ENCODE data around the gene PNPLA1.

The PNPLA1 gene, protein sequence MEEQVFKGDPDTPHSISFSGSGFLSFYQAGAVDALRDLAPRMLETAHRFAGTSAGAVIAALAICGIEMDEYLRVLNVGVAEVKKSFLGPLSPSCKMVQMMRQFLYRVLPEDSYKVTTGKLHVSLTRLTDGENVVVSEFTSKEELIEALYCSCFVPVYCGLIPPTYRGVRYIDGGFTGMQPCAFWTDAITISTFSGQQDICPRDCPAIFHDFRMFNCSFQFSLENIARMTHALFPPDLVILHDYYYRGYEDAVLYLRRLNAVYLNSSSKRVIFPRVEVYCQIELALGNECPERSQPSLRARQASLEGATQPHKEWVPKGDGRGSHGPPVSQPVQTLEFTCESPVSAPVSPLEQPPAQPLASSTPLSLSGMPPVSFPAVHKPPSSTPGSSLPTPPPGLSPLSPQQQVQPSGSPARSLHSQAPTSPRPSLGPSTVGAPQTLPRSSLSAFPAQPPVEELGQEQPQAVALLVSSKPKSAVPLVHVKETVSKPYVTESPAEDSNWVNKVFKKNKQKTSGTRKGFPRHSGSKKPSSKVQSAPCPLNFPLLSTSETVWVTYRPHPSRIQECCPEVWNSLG

DNA sequence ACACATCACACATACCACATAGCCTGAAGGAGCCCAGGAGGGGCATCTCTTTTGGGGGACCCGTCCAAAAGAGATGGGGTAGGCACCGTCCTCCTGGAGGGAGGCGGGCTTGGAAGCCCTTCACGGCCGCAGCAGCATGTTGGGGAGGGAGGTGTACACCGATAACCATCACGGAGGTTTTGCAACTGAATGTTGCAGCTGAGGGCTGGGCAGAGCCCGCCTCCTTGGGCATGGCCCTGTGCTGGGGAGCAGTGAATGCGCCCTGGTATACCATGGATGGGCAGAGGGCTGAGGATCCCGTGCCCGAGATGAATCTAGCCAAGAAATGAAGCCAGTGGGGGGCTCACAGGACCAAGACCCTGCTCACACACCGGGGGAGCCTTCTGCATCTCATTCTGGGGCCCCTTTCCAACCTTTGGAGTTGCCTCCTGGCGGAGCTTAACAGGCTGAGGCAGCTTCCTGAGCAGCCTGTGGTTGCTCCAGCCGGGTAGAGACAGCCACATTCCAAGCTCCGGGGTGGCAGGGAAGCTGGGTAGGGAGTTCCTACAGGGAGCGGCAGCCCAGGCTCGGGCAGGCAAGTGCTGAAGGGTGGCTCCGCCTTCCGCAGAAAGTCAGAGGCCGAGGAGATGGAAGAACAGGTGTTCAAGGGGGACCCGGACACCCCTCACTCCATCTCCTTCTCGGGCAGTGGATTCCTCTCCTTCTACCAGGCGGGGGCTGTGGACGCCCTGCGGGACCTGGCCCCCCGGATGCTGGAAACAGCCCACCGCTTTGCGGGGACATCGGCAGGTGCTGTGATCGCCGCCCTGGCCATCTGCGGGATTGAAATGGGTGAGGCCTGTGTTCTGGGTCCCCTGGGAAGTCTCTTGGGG lies at the start of gene PNPLA1:
PNPLA1 (plus strand) TSS at position 227 of the 872 bp plus-strand sequence; CDS start at position 627, 400 bp downstream.
- no peak for DNase-seq (ENCODE audit: low read depth in 2 of 2, low spot score in 1 of 2)

DNA sequence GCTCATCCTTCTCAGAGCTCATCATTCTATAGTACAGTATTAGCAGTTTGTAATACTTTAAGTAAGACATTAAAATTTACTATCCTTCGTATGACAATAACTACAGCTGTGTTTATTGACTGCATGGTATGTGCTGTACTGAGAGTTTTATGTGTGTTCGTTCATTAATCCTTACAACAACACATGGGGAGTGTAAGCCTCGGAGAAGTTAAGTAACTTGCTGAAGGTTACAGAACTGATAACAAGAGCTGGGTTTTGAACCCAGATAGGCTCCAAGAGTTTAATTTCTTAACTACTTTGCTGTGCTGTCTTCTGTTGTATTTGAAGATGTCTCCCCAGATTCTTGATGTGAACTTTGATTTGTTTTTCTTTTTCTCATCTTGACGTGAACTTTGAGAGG lies 49.6 kb upstream of the PNPLA1 start:
- DNase-seq (ENCODE audit: low read depth in 2 of 2, low spot score in 1 of 2), result no peak

DNA sequence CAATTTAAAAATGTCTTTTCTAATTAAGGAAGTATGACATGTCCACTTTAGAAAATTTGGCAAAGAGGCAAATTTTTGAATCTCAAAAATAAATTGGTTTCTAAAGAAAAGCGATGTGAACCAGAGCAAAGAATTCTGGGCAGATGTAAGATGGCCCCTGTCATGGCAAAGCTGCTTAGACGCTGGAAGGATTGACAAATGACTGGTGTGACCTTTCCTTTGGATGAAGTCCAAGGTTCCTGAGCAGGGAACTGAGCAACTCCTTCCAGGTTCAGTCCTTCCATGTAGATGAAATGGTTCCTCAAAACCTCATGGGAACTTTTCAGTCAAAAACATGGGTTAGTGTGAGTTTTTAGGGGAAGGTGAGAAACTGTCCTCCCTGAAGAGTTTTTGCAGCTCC lies 48.2 kb upstream of the PNPLA1 start:
- no peak for DNase-seq (ENCODE audit: low read depth in 2 of 2, low spot score in 1 of 2)

DNA sequence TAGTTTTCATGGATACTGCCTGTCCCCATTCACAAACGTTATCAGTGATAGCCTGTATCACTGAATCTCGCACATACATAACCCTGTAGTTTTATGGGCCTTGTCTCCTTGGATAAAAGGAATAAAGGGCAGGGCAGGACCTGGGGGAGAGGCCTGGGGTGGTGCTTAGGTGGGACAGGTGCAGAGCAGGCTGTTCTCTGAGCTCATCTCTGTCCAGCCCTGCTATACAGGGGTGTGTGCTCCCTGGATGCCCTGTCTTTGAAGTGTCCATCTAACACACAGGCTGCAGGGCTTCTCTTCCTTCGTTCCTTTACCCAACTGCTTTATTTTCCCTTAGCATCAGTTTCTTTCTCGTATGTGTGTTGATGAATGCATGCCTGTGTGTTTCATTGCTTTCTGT lies 46.9 kb upstream of the PNPLA1 start:
- DNase-seq (ENCODE audit: low read depth in 2 of 2, low spot score in 1 of 2), result no peak

DNA sequence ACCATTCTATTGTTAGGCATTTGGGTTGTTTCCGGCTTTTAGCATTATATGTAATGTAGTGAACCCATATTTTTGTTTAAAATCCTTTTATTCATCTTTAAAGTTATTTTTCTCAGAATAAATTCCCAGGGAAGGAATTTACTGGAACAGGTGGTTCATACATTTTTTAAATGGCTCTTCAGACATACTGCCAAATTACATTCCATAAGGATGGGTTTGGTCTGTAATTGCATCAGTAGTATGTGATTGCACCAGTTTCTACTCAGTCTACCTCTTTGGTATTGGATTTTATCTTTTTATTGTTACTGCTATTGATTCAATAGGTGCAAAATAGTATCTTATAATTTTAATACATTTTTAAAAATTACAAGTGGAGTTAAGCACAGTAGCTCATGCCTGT lies 46.2 kb upstream of the PNPLA1 start:
- DNase-seq (ENCODE audit: low read depth in 2 of 2, low spot score in 1 of 2), result no peak

DNA sequence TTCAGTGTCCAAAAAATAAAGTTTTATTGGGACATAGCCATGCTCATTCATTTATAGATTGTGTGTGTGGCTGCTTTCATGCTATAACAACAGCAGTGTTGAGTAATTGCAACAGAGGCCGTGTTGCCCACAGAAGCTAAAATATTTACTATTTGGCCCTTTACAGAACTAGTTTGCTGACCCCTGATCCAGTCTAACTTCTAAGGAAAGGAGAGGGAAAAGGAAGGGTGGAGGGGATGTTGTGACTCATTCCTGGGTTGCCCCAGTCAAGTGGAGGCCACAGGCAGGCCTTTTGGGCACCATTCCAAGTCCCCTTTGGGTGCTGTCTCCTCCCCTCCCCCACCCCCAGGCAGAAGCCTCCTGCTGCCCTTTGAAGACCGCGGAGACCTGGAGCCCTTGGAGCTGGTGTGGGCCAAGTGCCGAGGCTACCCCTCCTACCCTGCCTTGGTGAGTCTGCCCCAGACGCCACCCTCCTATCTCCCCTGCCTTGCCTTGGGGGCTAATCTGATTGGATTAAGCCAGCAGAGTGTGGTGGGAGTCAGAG lies 44.9 kb upstream of the PNPLA1 start:
- DNase-seq (ENCODE audit: low read depth in 2 of 2, low spot score in 1 of 2), result no peak

DNA sequence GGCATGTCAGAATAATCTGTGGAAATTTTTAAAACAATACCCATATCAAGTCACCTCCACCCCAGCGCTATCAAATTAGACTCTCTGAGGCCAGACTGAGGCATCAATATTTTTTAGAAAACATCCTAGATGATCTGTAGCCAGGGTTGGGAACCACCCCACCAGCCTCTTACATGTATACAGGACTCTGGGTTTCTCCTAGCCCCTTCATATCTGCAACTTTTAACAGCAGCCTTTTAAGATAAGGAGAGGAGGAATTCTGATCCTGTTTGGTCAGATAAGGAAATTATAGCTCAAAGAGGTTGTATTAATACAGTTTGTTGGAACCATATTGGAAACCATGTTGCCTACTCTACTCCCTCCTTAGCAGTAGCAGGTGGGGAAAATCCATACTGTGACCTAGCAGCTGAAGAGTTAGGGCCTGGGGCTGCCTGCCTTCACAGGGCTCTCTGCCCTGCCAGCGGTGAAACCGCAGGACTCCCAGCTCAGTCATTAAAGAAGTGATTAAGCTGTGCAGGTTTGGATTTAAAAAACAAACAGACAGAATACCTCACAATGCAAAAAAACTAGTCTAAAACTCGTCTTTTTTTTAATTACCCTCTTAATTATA lies 43.3 kb upstream of the PNPLA1 start:
- no peak for DNase-seq (ENCODE audit: low read depth in 2 of 2, low spot score in 1 of 2)

DNA sequence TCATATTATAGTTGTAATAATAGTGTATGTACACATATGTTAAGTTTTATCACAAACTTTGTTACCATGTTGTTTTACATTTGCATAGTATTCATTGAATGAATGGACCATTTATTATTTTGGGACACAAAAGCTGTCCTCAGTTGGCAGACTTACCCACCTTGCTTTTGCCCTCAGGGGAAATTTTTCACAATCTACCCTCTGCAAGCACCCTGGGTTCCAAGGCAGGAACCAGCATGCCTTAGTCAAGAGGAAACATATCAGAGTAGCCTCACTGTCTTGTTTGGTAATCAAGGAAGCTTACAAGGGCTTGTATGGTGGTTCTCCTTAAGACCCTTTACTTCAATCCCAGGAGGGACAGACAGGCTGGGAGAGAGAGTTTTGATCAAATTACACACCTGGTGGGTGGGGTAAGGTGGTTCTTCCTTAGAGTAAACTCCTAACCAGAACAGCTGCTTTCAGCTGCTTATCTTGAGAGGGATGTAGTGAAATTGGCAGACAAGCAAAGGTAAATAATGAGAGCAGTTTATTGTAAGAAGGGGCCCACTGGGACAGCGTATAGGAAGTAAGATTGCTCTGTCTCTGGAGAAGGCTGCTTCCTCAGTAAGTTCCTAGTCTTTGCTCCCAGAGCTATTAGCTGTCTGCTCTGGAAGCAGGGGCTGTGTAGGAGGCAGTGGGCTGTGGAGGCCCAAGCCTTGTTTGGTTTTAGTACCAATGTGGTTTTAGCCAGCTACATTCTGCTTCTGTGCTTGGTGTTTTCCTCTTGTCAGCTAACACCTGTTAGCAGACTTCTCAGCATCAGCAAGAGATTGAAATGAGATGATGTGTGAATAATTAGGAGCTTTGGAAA lies 42.3 kb upstream of the PNPLA1 start:
- no peak for DNase-seq (ENCODE audit: low read depth in 2 of 2, low spot score in 1 of 2)

DNA sequence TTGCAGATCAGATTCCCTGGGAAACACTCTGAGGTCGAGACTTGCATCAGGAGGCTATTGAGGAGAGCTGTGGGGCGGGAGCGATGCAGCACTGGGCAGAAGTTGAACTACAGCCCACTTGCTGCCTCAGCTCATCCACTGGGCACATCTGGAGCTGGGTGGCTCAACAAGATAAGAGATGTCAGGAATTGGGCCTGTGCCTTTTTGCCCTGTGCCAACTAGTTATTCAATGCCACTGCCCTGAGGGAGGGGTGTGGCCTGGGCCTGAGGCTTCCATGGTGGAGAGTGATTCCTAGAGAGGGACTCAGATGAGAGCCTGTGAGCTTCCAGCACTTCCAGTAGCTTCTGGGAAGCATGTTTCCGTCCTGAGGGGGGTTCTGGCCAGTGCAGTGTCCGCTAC lies 40.6 kb upstream of the PNPLA1 start:
- DNase-seq (ENCODE audit: low read depth in 2 of 2, low spot score in 1 of 2), result no peak

DNA sequence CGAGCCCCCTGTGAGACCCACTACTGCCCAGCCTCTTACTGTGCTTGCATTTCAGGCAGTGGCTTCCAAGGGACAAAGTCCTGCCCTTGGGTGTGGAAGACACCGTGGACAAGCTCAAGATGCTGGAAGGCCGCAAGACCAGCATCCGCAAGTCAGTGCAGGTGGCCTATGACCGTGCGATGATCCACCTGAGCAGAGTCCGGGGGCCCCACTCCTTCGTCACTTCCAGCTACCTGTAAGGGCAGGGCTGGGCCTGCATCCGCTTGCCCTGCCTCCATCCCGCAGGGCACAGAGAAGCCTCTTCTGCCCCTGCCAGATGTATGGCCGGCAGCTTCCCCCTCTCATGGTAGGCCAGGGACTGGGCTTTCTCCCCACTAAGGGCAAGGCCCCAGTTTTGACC lies 39.5 kb upstream of the PNPLA1 start:
- DNase-seq (ENCODE audit: low read depth in 2 of 2, low spot score in 1 of 2), result no peak

DNA sequence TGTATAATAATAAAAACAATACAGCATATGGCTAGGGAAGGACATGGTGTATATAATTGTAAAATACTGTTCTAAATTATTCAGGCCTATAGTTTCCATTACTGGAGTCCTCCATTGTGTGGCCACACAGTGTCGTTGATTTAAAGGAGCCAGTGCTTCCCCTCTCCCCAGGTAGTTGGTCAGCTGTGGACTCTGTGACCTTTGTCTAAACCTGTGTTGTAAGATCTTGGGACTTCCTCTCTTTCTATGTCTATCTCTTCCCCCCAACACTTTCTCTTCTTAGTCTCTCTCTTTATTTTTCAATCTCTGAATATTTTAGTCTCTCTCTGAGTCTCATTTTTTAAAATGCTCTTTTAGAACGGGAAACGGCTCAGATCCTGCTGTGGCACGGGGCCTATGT lies 37.7 kb upstream of the PNPLA1 start:
- DNase-seq (ENCODE audit: low read depth in 2 of 2, low spot score in 1 of 2), result no peak

DNA sequence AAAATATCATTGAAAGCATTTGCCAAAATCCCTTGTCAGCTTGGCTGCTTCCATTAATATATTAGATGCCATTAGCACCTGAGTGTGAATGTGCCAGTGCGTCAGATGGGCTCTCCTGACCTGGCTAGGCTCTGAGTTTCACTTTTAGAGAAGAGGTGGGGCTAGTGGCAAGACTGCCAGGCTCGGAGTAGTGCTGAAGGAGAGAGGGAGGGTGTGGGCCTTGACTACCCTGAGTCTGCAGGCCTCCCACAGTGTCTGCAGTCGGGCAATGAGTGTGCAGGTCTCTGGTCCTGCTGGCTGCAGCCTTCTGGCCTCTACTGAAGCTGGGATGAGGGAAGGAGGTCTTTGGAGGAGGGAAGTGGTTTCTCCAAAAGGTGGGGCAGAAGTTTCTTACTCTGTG lies 34.6 kb upstream of the PNPLA1 start:
- no peak for DNase-seq (ENCODE audit: low read depth in 2 of 2, low spot score in 1 of 2)

DNA sequence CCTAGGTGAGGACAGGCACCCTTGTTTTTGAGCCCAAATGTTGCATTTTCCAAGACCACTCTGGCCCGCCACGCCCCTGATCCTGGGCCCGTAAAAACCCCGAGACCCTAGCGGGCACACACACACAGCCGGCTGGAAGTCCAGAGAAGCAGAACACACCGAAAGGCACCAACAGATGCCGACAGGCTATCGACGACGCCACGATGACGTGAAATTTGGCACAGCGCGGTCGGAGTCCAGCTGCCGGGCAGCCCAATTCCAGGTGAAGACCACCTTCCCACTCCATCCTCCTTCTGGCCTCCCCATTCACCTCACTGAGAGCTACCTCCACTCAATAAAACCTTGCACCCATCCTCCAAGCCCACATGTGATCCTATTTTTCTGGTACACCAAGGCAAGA lies 34.0 kb upstream of the PNPLA1 start:
- no peak for DNase-seq (ENCODE audit: low read depth in 2 of 2, low spot score in 1 of 2)

DNA sequence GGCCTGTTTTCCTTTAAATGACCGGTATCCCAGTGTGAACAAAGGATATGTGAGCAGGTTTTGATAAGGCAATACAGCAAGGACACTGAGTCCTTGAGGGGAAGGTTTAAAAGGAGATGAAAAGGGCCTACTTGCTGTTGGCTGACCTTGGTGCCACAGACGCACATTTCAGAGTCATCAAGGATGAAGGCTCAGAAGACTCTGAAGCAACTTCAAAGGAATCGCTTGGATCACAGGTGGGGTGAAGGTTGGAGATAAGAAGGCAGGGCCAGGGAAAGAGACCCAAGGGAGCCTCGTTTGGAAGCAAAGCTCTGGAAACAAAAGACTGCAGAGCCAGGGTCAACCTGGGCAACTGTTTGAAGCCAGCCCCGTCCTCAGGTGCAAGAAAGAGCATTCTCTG lies 30.1 kb upstream of the PNPLA1 start:
- DNase-seq (ENCODE audit: low read depth in 2 of 2, low spot score in 1 of 2), result no peak

DNA sequence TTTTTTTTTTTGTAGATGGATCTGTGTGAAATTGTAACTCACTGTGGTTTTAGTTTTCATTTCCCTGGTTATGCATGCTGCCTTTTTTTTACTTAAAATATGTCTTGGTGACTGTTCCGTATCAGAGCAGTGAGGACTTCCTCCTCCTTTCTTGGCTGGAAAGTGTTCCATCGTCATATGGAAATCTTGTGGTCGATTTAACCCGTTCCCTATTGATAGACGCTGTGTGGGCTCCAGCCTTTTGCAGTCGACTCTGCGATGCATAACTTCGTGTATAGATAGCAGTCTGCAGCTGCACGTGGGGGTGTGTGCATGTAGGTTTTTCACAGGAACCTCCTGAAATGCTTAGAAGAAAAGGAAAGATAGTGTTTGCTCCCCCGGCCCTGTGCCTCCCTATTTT lies 28.1 kb upstream of the PNPLA1 start:
- no peak for DNase-seq (ENCODE audit: low read depth in 2 of 2, low spot score in 1 of 2)

DNA sequence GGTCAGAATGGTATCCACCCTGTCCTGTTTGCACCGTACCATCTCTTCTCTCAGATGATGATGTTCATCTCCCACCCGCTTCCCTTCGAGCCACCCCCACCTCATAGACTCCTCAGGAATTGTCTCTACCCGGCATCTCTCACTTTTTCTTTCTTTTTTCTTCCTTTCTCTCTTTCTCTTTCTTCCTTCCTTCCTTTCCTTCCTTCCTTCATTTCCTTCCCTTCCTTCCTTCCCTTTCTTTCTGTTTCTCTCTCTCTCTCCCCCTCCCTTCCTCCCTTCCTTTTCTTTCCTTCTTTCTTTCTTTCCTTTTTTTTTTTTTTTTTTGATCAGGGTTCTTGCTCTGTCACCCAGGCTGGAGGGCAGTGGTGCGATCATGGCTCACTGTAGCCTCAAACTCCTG lies 27.7 kb upstream of the PNPLA1 start:
- no peak for DNase-seq (ENCODE audit: low read depth in 2 of 2, low spot score in 1 of 2)

DNA sequence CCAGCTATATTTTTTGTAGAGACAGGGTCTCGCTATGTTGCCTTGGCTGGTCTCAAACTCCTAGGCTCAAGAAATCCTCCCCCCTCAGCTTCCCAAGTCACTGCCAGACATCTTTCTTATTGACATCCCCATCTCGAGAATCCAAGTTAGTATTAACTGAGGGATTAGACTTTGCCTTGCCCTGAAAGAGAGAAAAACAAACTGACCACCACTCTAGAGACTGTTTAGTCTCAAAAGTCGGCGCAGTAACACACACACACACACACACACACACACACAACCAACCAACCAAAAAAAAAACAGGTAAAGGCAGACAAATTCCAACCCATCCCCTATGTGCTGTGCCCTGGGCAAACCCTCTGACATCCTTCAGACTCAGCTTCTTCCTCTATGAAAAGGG lies 27.2 kb upstream of the PNPLA1 start:
- no peak for DNase-seq (ENCODE audit: low read depth in 2 of 2, low spot score in 1 of 2)

DNA sequence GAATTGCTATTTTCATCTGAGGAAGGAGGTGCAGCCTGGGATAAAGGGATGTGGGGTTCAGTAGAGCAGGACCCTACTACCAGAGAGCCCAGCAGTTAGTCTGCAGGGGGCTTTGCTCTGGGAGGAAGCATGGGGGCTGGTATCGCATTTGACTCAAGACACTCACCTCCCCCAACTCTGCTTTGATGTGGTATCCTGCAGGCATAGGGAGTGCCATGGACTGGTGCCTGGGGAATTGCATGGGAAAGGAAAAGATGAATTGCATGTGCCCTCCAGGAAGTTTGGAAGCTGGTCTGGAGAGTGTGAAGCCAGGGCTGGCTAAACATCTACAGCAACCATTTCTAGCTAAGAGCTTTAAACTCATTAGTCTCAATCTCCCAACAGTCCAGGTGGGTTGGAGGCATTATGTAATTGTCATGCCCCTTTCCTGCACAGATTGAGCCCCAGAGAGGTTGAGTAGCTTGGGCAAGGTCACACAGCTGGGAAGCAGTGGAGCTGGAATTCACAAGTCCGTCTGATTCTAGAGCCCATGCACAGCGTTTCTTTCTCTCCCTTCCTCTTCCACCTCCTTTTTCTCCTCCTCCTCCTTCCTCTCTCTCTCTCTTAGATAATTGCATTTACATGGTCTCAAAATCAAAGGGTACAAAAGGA lies 26.2 kb upstream of the PNPLA1 start:
- DNase-seq (ENCODE audit: low read depth in 2 of 2, low spot score in 1 of 2), result no peak

DNA sequence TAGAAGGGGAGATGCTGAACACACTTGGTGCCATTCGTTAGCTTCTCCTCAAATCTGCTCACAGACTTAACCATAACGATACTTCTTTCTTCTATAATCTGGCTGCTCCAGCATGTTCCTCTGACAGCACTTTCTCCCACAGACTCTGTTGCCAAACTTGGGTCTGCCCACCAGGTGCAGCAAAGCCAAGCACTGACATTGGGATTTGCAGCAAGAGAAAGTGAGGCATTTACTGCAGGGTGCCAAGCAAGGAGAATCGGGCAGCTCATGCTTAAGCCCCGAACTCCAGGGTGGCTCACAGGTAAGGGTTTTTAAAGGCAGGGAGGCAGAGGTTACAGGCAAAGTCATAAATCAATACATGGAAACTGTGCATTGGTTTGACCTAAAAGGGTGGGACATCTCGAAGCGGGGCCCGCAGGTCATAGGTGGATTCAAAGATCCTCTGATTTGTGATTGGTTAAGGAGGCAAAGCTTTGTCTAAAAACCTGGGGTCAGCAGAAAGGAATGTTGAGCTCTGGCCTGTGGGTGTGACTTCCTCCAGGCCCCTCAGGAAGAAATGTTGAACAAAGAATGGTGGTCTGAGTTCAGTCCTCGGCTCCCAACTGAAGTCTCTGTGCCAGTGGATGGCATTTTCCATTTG lies 25.1 kb upstream of the PNPLA1 start:
- DNase-seq (ENCODE audit: low read depth in 2 of 2, low spot score in 1 of 2), result no peak
